Endometrium (tissue), 2 donors: ENCODE measurements around the gene ZBED1.
"Not testable (repeated sequence)": the region's sequence is repeated elsewhere in the genome, so short reads cannot be mapped to it uniquely, and the experiment has no call there.

Experiments used
- FAIRE-seq: peaks from 2 replicates; lab custom pipeline; 2012; peaks lifted over from hg19 to GRCh38; lab: Jason Lieb, UNC
- donor health status: control.
- donor health status: control.

The ZBED1 gene

DNA sequence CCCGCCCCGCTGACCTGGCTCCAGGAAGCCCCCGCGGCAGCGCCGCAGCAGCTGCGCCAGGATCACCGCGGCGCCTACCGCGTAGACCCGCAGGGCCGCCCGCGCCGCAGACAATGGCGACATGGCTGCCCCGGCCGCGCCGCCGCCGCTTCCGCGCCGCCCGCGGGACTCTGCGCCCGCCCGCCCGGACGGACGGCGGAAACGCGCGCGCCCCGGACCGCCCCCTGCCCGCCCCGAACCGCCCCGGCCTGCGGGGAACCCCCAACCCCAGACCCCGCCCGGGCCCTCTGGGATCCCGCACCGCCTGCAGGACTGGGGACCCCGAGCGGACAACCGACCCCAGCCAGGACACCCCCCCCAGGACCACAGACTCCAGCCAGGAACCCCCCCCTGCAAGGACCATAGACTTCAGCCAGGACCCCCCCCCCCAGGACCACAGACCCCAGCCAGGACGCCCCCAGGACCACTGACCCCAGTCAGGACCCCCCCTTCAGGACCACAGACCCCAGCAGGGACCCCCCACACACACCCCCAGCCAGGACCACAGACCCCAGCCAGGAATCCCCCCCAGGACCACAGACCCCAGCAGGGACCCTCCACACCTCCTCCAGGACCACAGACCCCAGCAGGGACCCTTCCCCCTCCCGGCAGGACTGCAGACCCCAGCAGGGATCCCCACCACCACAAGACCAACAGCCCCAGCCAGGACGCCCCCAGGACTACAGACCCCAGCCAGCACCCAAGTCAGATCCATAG, at the start of gene ZBED1, which contains the start of gene DHRSX:
Gene ZBED1 (minus strand): TSS at position 174 of the 756 bp plus-strand sequence. CDS start 10,257 bp downstream, outside the sequence.
Gene DHRSX (minus strand): TSS at position 174 of the 756 bp plus-strand sequence. CDS start 51 bp downstream, at position 123.
- FAIRE-seq = no peak

DNA sequence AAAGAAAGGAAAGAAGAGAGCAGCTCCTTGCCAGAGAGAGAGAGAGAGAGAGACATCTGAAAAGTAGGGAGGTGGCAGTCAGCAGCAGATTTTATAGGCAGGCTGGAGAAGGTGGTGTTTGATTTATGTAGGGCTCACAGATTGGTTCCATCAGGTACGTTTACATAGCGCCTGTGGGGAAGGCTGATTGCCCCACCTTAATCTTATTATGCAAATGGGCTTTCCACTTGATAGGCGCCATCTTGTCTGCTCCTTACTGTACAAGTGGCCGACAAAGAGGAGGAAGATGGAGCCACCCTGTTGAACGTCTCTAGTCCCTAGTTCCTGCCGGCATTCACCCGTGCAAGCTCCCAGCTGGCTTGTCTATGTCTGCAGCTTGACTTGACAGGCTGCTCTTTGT, 49.1 kb upstream of the ZBED1 start:
- FAIRE-seq = no peak

DNA sequence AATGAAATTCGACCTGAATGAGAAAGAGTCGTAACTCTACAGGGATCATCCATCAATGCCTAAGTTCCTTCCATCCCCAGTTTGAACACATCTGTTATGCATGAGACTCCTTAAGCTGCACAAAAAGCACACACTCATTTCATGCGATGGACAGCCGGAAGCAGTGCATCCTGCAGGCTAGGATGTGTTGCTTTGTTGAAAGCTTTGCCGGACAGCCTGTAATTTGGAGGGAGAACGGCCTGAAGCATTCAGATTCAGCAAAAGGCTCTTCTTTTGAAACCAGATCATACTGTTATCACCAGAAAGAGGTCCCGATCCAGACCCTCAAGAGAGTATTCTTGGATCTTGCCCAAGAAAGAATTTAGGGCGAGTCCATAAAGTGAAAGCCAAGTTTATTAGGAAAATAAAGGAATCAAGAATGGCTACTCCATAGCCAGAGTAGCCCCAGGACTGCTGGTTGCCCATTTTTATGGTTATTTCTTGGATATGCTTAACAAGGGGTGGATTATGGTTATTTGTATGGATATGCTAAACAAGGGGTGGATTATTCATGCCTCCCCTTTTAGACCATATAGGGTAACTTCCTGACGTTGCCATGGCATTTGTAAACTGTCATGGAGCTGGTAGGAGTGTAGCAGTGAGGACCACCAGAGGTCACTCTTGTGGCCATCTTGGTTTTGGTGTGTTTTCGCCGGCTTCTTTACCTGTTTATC, 48.1 kb upstream of the ZBED1 start:
- FAIRE-seq = no peak

DNA sequence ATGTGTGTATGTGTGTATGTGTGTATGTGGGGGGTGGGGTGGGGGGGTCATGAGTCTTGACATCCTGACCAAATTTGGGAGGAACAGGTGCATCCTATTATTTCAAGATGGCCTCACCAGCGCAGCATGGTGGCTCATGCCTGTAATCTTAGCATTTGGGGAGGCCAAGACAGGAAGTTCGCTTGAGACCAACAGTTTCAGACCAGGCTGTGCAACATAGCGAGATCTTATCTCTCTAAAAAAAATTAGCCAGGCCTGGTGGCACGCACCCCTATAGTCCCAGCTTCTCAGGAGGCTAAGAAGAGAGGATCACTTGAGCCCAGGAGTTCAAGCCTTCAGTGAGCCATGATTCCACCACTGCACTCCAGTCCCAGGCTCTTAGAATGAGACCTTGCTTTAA, 47.0 kb upstream of the ZBED1 start:
- FAIRE-seq = no peak

DNA sequence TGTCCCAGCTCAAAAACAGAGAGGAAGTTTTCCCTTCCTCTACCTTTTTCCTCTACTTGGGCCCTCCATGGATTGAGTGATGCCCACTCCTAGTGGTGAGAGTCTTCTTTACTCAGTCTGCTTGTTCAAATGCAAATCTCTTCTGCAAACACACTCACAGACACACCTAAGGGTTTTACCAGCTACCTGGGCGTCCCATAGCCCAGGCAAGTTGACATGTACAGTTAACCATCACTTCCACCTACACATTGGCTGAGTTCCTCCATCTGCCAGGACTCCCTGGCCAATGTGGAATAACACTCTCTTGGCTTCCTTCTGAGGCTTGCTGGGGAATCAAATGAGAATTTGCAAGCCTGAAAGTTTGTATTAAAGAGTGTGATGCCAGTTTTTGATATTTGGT, 45.7 kb upstream of the ZBED1 start:
- FAIRE-seq = no peak

DNA sequence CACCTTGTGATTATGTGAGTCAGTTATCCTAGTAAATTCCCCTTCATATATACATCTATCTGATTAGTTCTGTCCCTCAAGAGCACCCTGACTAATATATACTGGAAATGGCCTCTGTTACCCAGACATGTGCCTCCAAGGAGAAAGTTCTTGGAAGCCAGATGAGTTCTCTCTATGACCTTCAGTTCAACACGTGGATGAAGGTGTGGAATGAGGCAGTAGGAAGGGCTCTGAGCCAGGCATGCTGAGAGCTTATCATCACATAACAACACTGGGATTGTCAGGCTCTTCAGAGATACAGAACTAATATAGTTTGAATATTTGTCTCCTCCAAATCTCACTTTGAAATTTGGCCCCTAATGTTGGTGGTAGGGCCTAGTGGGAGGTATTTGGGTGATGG, 44.4 kb upstream of the ZBED1 start:
- FAIRE-seq = no peak

DNA sequence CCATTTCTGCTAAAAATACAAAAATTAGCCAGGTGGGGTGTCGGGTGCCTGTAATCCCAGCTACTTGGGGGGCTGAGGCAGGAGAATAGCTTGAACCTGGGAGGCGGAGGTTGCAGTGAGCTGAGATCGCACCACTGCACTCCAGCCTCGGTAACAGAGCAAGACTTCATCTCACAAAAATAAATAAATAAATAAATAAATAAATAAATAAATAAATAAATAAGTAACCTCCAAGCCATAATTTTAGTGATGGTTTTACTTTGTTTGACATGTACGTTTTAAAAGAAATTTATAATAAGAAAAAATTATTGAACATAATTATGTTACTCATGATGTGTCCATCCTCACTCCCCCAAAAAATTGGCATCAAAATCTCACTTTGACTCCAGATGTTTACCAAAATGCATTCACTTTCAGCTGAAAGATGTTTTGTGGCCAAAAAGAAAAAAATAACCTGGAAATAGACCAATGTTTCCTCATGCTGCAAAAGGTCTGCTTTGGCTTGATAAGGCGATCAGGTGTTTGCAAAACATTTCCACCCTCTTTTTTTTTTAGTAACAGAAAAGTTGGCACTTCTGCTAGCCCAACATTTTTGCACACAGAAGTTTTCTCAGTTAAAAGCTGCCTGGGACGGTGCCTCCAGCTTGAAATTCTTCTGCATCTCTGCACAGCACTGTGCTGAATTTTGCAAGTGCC, 42.2 kb upstream of the ZBED1 start:
- FAIRE-seq = no peak

DNA sequence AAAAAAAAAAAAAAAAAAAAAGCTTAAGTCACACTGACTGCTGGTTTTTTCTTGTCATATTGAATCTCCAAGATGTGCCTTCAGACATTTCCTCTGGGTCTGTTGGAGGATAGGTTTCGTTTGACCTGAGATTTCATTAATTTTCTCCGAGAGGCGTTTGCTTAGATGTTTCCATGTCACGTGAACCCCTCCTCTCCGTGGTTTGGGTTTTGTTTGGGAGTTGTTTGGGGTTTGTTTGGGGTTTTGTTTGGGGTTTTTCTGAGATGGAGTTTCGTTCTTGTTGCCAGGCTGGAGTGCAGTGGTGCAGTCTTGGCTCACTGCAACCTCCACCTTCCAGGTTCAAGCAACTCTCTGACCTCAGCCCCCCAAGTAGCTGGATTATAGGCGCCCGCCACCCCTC, 40.8 kb upstream of the ZBED1 start:
- no peak for FAIRE-seq

DNA sequence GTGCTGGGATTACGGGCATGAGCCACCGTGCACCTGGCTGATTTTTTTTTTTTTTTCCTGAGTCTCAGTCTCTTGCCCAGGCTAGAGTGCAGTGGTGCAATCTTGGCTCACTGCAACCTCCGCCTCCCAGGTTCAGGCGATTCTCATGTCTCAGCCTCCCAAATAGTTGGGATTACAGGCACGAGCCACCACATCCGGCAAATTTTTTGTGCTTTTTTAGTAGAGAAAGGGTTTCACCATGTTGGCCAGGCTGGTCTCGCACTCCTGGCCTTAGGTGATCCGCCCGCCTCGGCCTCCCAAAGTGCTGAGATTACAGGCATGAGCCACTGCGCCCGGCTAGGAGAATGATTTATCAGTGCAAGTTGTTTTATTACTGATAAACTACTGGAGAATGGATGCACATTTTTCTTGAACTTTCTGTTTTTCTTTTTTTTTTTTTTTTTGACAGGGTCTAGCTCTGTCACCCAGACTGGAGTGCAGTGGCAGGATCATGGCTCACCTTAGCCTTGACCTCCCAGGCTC, 39.7 kb upstream of the ZBED1 start:
- FAIRE-seq = no peak

DNA sequence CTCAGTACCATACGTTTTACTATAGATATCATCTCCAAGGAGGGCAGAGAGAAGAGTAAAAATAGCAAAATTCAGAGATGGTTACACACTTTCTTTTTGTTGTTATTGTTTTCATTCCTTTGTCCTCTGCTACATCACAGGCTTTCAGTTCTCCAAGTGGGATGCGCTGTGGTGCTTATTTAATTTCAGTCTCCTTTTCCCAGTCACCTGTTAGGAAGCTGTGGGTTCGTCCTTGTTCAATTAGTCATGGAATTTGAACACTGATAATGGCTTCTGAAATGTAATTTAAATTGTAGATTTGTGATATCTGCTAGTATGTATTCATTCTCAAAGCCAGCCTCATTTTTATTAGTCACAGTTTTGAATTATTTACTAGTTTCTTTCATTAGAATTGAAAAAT, 38.8 kb upstream of the ZBED1 start:
- no peak for FAIRE-seq

DNA sequence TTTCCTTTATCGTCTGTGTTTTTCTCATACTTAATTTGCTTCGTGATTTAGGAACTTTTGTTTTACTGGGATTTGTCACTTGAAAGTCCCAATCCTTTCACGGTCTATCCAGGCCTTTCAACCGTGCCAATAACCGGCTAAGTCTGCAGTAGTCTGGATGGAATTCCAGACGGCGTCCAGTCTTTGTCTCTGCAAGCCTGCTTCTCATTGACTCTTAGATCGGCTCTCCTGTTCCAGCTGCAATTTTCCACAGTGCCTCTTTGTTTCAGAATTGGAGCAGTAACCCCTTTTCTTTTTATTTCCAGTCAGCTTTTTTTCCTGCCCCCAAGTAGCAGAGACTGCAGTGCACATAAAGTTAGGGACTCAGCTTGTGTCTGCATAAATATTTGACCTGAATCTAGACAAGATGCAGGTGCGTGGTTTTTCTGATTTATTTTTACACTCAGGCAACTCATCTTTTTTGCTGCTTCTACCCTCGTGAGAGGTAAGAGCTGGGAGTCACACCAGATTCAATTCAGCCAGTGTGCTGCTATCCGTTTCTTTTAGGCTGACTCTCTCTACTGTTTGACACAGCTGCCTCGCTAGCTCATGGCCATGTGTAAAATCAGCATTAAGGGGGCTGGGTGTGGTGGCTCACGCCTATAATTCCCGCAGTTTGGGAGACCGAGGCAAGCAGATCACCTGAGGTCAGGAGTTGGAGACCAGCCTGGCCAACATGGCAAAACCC, 37.4 kb upstream of the ZBED1 start:
- no peak for FAIRE-seq

DNA sequence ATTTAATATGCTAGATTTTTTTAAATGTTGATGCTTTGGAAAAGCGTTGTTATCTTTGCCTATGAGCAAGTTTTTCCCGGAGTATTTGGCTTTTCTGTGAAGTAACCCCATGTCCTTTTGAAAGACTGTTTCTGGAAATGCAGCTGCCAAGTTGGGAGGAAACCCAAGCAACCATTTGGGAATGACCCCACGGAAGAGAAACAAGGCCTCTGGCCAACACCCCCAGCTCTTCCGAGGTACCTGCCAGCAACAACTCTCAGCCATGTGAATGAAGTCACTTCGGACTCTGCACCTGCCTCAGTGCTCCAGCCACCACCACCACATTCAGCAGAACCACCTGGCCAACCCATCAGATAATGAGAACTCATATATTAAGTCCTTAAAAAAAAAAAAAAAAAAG, 36.2 kb upstream of the ZBED1 start:
- FAIRE-seq = no peak

DNA sequence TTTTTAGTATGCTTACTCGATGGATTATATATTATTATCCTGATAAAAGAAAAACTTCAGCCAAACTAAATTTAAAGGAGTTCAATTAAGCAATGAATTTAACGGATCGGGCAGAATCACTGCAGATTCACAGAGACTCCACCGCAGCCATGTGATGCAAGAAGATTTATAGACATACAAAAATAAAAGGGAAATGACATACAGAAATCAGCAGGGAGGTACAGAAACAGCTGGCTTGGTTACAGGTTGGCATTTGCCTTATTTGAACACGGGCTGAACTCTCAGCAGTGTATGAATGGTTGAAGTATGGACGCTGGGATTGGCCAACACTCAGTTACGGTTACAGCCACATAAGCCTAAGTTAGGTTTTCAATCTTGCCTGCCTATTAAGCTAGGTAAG, 35.4 kb upstream of the ZBED1 start:
- FAIRE-seq = no peak

DNA sequence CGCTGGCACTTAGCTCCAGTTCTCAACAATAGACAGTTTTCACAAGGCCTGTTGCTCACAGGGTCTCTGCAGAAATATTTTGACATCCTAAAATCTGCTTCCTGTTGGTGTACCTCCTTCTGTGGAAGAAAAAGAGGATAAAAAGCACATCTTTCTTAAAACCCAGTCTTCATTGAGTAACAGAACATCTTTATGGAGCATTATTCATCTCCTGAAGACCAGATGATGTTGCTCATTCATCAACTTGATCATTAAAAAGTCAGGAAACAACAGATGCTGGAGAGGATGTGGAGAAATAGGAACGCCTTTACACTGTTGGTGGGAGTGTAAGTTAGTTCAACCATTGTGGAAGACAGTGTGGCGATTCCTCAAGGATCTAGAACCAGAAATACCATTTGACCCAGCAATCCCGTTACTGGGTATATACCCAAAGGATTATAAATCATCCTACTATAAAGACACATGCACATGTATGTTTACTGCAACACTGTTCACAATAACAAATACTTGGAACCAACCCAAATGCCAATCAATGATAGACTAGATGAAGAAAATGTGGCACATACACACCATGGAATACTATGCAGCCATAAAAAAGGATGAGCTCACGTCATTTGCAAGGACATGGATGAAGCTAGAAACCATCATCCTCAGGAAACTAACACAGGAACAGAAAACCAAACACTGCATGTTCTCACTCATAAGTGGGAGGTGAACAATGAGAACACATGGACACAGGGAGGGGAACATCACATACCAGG, 33.7 kb upstream of the ZBED1 start:
- not testable (repeated sequence) for FAIRE-seq

DNA sequence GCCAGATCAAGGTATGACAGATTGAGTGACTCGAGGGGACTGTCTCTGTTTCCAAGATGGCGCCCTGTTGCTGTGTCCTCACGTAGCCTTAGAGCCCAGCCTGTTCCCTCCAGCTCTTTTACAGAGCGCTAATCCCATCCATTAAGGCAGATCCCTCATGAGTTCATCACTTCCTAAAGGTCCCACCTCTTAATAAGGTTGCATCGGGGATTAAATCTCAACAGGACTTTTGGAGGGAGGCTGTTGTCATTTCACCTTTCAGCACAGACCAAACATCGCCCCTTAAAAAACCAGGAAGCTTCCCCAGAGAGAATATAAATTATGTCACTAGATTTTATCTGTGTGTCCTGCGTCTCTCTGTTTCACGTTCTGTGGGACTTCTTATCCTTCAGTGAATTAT, 32.6 kb upstream of the ZBED1 start:
- FAIRE-seq = no peak

DNA sequence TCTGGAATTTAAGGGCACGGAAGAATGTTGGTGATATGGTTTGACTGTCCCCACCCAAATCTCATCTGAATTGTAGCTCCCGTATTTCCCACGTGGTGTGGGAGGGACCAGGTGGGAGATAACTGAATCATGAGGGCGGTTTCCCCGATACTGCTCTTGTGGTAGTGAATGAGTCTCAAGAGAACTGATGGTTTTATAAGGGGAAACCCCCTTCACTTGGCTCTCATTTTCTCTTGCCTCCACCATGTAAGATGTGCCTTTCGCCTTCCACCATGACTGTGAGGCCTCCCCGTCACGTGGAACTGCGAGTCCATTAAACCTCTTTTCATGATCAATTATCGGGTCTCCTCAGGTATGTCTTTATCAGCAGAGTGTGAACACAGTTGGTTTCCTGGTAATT, 25.6 kb upstream of the ZBED1 start:
- no peak for FAIRE-seq

DNA sequence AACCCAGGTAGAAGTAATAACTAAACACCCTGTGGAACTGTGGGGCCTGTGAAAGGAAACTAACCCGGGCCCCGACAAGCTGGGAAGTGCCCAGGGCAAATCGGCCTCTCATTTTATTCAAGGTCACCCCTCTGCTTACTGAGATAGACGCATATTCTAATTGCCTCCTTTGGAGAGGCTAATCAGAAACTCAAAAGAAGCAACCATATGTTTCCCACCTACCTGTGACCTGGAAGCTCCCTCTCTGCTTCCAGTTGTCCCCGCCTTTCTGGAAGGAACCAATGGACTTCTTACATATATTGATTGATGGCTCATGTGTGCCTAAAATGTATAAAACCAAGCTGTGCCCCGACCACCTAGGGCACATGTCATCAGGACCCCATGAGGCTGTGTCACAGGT, 23.1 kb upstream of the ZBED1 start:
- no peak for FAIRE-seq

DNA sequence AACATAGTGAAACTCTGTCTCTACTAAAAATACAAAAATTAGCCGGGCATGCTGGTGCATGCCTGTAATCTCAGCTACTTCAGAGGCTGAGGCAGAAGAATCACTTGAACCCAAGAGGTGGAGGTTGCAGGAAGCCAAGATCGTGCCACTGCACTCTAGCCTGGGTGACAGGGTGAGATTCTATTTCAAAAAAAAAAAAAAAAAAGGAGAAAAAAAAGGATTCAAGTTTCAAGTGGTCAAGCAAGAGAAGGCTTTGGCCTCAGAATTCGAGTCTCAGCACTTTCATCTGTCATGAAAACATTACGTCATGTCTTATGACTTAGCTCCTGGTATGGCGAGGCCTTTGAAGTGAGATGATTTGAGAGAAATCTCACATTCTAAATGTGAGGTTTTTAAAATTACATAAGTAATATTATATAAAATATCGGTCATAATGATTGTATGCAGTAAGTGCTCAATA, 21.2 kb upstream of the ZBED1 start:
- FAIRE-seq = no peak

DNA sequence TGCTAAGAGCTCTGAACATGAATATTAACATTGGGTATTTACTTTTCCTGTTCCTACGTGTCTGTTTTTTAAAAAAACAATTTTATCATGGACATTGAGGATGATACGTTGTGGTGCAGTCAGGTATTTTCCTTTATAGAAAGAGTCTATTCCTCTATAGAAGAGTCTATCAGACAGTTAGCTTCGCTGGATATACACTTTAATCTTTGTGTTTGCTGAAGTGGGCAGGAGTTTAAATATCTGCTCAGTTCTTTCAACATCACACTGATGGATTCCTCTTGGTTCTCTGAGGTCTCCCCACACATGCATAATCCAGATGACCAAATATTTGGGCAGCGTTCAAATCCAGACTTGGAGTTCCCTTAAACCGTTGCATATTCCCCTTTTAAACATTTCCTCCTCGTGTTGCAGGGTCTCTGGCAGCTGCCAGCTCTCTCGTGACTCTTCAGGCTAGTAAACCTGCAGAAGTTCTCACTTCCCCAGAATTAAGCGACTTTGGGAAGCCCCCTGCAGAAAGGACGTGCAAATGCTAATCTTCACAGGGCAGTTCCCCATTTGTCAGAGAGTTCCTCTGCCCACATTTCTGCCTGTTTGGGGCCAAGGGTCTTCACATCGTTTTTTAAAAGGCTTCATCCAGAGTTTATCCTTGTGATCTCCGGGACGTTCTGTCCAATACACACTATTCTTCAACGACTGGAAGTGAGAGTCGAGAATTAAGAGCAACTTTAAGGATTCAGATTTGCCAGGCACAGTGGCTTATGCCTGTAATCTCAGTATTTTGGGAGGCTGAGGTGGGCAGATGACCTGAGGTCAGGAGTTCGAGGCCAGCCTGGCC, 20.5 kb upstream of the ZBED1 start:
- no peak for FAIRE-seq

DNA sequence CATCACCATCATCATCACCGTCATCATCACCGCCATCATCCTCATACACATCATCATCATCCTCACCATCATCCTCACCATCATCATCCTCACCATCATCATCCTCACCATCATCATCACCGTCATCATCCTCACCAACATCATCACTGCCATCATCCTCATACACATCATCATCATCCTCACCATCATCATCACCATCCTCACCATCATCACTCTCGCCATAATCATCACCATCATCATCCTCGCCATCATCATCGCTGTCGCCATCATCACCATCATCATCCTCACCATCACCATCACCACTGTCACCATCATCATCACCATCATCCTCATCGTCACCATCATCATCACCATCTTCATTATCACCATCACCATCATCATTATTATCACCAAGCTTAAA, 19.8 kb upstream of the ZBED1 start:
- no peak for FAIRE-seq
